PC-9 (cell line): ENCODE data around the gene PRMT1. TPM values are rescaled to one million over a fixed set of nuclear protein-coding genes. Genes with fewer than 3 reads are reported as not detected.
A peak's percentile ranks its signal among the peaks of the same experiment; 100 is the strongest.
"Not testable (repeated sequence)": the region's sequence is repeated elsewhere in the genome, so short reads cannot be mapped to it uniquely, and the experiment has no call there.

Source experiments
- BruUV-seq: library from RNA; stranded (reverse); fragments of 400-500 nt; replicated peaks from 2 replicates; lab custom pipeline; 2021; lab: Mats Ljungman, UMichigan
- CTCF ChIA-PET: fragments of 300-600 bp; sonication (Branson Sonifier 250); formaldehyde crosslinking; loops from one replicate; lab custom pipeline; 2022; ENCODE audit warnings: antibody characterized with exemption; lab: Charles Lee
- POLR2A ChIA-PET: fragments of 300-600 bp; sonication (Branson Sonifier 250); formaldehyde crosslinking; loops from one replicate; lab custom pipeline; 2022; ENCODE audit warnings: antibody characterized with exemption; ENCODE audit not compliant: unreplicated experiment; lab: Charles Lee
- DNase-seq, 2 experiments: peaks; one replicate each; pipeline versions ENCODE4 v3.0.0 to v3.0.0-alpha.2; 2015 to 2022; ENCODE audit warnings: mixed read lengths in 1 of 2
- H2AFZ ChIP-seq: fragments of 200-600 bp; sonication (generic); 2 replicates; pipeline ENCODE4 v1.8.1; 2017; ENCODE audit warnings: antibody characterized with exemption
- H3F3A ChIP-seq: fragments of 200-600 bp; sonication (generic); 2 replicates; pipeline ENCODE4 v1.8.1; 2017; ENCODE audit warnings: antibody characterized with exemption, mild to moderate bottlenecking, low read depth; ENCODE audit not compliant: insufficient read depth
- H3K27ac ChIP-seq: fragments of 200-600 bp; sonication (generic); 2 replicates; pipeline ENCODE4 v1.6.1; 2016; ENCODE audit warnings: mixed run types
- H3K27me3 ChIP-seq: fragments of 200-600 bp; sonication (generic); 2 replicates; pipeline ENCODE4 v1.6.1; 2016; ENCODE audit warnings: low read depth, mixed run types; ENCODE audit not compliant: insufficient read depth
- H3K36me3 ChIP-seq: fragments of 200-600 bp; sonication (generic); 2 replicates; pipeline ENCODE4 v1.6.1; 2016; ENCODE audit warnings: low read depth, mixed run types
- H3K4me1 ChIP-seq: fragments of 200-600 bp; sonication (generic); replicated peaks from 2 replicates; pipeline ENCODE4 v1.6.1; 2016; ENCODE audit warnings: mixed run types; ENCODE audit not compliant: insufficient read depth
- H3K4me2 ChIP-seq: fragments of 200-600 bp; sonication (generic); 2 replicates; pipeline ENCODE4 v1.6.1; 2017; ENCODE audit warnings: mixed run types
- H3K4me3 ChIP-seq: fragments of 200-600 bp; sonication (generic); 2 replicates; pipeline ENCODE4 v1.6.1; 2016; ENCODE audit warnings: mixed run types
- H3K79me2 ChIP-seq: fragments of 200-600 bp; sonication (generic); 2 replicates; pipeline ENCODE4 v1.6.1; 2017; ENCODE audit warnings: low read depth, mixed run types
- H3K9me2 ChIP-seq: fragments of 200-600 bp; sonication (generic); 2 replicates; pipeline ENCODE4 v1.8.1; 2017; ENCODE audit warnings: mild to moderate bottlenecking; ENCODE audit not compliant: insufficient read depth
- H3K9me3 ChIP-seq: fragments of 200-600 bp; sonication (generic); 2 replicates; pipeline ENCODE4 v1.8.1; 2016; ENCODE audit warnings: low read depth; ENCODE audit not compliant: insufficient read depth
- H4K20me1 ChIP-seq: fragments of 200-600 bp; sonication (generic); 2 replicates; pipeline ENCODE4 v1.8.1; 2017; ENCODE audit not compliant: insufficient read depth
- CTCF ChIP-seq: fragments of 200-600 bp; sonication (generic); conservative IDR thresholded peaks from 2 replicates; pipeline ENCODE4 v1.6.1; 2017; ENCODE audit warnings: mixed run types, antibody characterized with exemption, mild to moderate bottlenecking, moderate library complexity
- EZH2 ChIP-seq: fragments of 200-600 bp; sonication (generic); IDR thresholded peaks from 2 replicates; pipeline ENCODE4 v1.8.0; 2017; ENCODE audit warnings: antibody characterized with exemption, low read depth
- intact Hi-C: fragments of 100-400 bp; cut with micrococcal nuclease; formaldehyde crosslinking; loops from one replicate; pipeline ENCODE4 v1.10.0; 2022; ENCODE audit not compliant: unreplicated experiment
- total RNA-seq: library from RNA; stranded (reverse); gene quantifications from 2 replicates; pipeline ENCODE4 v1.2.3, GENCODE V29; 2021

The PRMT1 gene
- total RNA-seq, 1 experiment from 2014 or later = 261 TPM

- no peaks in the 10 kb centered on the region for H3K9me3 ChIP-seq
- no peaks in the 10 kb centered on the region for H3K4me1 ChIP-seq
- no peak for TF ChIP-seq EZH2
- TF ChIP-seq CTCF = no peak
- no peaks in the 10 kb centered on the region for H3K27me3 ChIP-seq
- H4K20me1 ChIP-seq = peaks cover 4% of the 10 kb centered on the region
- intact Hi-C loops = no loop called here
- CTCF ChIA-PET = no interaction called here
- POLR2A ChIA-PET = interaction anchor here (0.7 to 1.7 kb wide), 2 partner anchors 8 to 9 kb away, joined by 5 to 12 read pairs; partner anchors contain the start of gene RRAS
- H3K9me2 ChIP-seq = no peaks in the 10 kb centered on the region
- H3F3A ChIP-seq = peaks cover 39% of the 10 kb centered on the region
- no peak overlapping the region for H3K4me2 ChIP-seq
- TSS peak; percentile 4 for BruUV-seq
- H3K36me3 ChIP-seq = peaks cover 4% of the 10 kb centered on the region; the same call in 1 of the 2 replicates
- no peaks in the 10 kb centered on the region for H3K79me2 ChIP-seq
- H2AFZ ChIP-seq = no peak overlapping the region
- H3K27ac ChIP-seq = no peak overlapping the region
- no peak overlapping the region for H3K4me3 ChIP-seq
- no peak for DNase-seq
Measured at GRCh38 chr19:49631610-49632192, 45.4 kb upstream of the PRMT1 start.

DNA sequence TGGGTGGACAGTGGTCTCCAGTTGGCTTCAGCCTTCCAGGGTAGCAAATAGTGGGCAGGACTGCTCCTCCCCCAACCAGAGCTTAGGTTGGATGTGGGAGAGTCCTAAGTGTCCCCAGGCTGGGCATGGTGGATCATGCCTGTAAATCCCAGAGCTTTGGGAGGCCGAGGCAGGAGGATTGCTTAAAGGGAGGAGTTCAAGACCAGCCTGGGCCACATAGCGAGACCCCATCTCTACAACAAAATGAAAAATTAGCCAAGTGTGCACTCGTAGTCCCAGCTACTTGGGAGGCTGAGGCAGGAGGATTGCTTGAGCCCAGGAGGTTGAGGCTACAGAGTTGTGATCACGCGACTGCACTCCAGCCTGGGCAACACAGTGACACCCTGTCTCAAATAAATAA lies 44.5 kb upstream of the PRMT1 start:
- Histone ChIP-seq H3K79me2 (no peaks in the 10 kb centered on the region), H3K4me1 (no peaks in the 10 kb centered on the region), H3K9me3 (no peaks in the 10 kb centered on the region), H3F3A (peaks cover 35% of the 10 kb centered on the region), H3K9me2 (no peaks in the 10 kb centered on the region), H4K20me1 (peaks cover 4% of the 10 kb centered on the region), H2AFZ (no peak overlapping the region), H3K4me2 (no peak overlapping the region), H3K36me3 (peaks cover 4% of the 10 kb centered on the region; the same call in 1 of the 2 replicates), H3K27ac (no peak overlapping the region), H3K27me3 (no peaks in the 10 kb centered on the region), H3K4me3 (no peak overlapping the region)
- TF ChIP-seq EZH2 (no peak), CTCF (no peak)
- BruUV-seq = no TSS peak
- ChIA-PET POLR2A (interaction anchor here (0.7 kb wide), 1 partner anchor 8 kb away, joined by 5 read pairs; no protein-coding TSS in a partner anchor), CTCF (no interaction called here)
- DNase-seq = no peak
- intact Hi-C loops = no loop called here

- H3K27me3 ChIP-seq, CTCF ChIA-PET, H3K4me1 ChIP-seq, H3K27ac ChIP-seq, DNase-seq, intact Hi-C loops, H3K4me2 ChIP-seq, H3K36me3 ChIP-seq, H4K20me1 ChIP-seq, H3K9me2 ChIP-seq, H2AFZ ChIP-seq, H3K79me2 ChIP-seq, H3K4me3 ChIP-seq, H3K9me3 ChIP-seq, POLR2A ChIA-PET, BruUV-seq: not testable (repeated sequence)
- peaks cover 36% of the 10 kb centered on the region for H3F3A ChIP-seq
Measured at GRCh38 chr19:49633273-49633672, 43.8 kb upstream of the PRMT1 start.
